ENCODE data around the gene SLC23A3.

DNA sequence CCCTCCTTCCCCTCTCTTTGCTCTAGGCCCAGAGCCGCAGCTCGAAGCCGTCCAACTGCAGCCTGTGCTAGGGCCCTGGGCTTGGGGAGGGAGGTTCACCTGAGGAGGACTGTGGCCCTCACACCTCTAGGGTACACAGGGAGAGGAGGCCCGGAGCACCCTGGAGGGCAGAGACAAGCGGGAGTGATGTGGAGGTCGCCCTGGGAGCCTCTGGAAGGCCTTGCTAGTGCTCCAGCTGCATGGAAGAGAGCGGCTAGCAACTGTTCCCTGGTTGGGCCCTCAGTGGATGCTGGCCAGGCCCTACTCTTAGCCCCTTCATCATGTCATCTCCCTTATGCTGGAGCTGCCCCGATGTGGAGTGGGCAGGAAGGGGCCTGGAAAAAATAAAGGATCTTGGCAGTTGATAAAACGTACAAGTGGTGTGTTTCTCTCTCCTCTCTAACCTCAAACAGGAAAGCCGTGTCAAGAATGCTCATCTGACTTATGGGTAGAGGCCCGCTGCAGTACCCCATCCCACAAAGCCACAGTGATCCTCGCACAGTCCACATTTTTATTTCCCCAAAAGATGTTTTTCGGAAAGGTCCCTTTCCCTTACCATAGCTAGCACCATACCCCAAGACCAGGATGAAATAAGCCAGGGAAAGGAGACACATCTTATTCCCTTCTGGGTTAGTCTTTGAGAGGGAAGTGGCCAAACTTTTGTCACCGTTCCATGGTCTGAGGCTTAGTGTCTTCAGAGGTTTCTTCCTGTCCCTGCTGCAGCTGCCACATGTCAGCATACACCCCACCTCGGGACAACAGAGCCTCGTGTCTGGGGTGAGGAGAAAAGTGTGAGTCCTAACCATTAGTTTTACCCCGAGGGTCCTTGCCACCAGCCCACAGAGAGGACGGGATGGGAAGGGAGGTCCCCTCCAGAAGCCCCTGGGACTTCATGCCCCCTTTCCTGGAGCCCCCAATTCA, 39.7 kb upstream of the SLC23A3 start:
- TF ChIP-seq, protein P1, sequence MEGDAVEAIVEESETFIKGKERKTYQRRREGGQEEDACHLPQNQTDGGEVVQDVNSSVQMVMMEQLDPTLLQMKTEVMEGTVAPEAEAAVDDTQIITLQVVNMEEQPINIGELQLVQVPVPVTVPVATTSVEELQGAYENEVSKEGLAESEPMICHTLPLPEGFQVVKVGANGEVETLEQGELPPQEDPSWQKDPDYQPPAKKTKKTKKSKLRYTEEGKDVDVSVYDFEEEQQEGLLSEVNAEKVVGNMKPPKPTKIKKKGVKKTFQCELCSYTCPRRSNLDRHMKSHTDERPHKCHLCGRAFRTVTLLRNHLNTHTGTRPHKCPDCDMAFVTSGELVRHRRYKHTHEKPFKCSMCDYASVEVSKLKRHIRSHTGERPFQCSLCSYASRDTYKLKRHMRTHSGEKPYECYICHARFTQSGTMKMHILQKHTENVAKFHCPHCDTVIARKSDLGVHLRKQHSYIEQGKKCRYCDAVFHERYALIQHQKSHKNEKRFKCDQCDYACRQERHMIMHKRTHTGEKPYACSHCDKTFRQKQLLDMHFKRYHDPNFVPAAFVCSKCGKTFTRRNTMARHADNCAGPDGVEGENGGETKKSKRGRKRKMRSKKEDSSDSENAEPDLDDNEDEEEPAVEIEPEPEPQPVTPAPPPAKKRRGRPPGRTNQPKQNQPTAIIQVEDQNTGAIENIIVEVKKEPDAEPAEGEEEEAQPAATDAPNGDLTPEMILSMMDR (IDR thresholded peaks at IDR 0.05) = no peak
- TF ChIP-seq POLR2A (IDR thresholded peaks at IDR 0.05) = no peak

All from uterus (tissue), 2 donors.